Adipocyte (in vitro differentiated cells): ENCODE measurements around the gene TNXB.
"Not testable (repeated sequence)": the region's sequence is repeated elsewhere in the genome, so short reads cannot be mapped to it uniquely, and the experiment has no call there.

Experiments used
- DNase-seq: peaks from one replicate; pipeline ENCODE4 v3.0.0-alpha.2; 2015; ENCODE audit warnings: low read depth
- H3K27me3 ChIP-seq: replicated peaks from 2 replicates; pipeline ENCODE4 v1.7.0; 2013; ENCODE audit warnings: mild to moderate bottlenecking, low read length, moderate library complexity; ENCODE audit not compliant: control insufficient read depth, insufficient read depth
- H3K36me3 ChIP-seq: 2 replicates; pipeline ENCODE4 v1.7.0; 2013; ENCODE audit warnings: low read length, mild to moderate bottlenecking, moderate library complexity; ENCODE audit not compliant: control insufficient read depth, insufficient read depth, severe bottlenecking
- H3K4me1 ChIP-seq: 2 replicates; pipeline ENCODE4 v1.7.0; 2013; ENCODE audit warnings: mild to moderate bottlenecking, low read length, moderate library complexity; ENCODE audit not compliant: control insufficient read depth, insufficient read depth
- H3K4me3 ChIP-seq: 2 replicates; pipeline ENCODE4 v1.7.0; 2013; ENCODE audit warnings: mild to moderate bottlenecking, low read length, moderate library complexity
- H3K9ac ChIP-seq: 2 replicates; pipeline ENCODE4 v1.7.0; 2013; ENCODE audit warnings: mild to moderate bottlenecking, low read length, moderate library complexity
- H3K9me3 ChIP-seq: 2 replicates; pipeline ENCODE4 v1.7.0; 2013; ENCODE audit warnings: mild to moderate bottlenecking, low read length, moderate library complexity; ENCODE audit not compliant: control insufficient read depth

TNXB gene

DNA sequence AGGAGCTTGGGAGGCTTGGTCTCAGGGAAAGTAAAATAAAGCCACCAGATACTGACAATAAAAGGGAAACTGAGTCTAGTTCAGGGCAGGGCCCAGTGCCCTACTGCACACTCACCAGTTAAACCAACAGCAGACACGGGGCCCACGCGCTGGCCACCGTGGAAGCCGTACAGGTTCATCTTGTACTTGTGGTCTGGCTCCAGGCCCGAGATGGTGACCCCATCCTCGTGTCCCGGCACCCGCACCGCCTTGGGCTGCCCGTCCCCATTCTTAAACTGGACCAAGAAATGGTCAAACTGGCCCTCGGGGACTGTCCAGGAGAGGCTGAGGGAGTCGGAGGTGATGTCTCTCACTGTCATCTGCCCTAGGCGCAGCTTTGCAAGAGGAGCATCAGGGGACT lies 44.4 kb downstream of the TNXB start:
- Histone ChIP-seq H3K9me3 (no peaks in the 10 kb centered on the region), H3K4me1 (no peaks in the 10 kb centered on the region), H3K27me3 (no peaks in the 10 kb centered on the region), H3K9ac (no peak overlapping the region), H3K36me3 (no peaks in the 10 kb centered on the region), H3K4me3 (no peak overlapping the region)
- no peak for DNase-seq

DNA sequence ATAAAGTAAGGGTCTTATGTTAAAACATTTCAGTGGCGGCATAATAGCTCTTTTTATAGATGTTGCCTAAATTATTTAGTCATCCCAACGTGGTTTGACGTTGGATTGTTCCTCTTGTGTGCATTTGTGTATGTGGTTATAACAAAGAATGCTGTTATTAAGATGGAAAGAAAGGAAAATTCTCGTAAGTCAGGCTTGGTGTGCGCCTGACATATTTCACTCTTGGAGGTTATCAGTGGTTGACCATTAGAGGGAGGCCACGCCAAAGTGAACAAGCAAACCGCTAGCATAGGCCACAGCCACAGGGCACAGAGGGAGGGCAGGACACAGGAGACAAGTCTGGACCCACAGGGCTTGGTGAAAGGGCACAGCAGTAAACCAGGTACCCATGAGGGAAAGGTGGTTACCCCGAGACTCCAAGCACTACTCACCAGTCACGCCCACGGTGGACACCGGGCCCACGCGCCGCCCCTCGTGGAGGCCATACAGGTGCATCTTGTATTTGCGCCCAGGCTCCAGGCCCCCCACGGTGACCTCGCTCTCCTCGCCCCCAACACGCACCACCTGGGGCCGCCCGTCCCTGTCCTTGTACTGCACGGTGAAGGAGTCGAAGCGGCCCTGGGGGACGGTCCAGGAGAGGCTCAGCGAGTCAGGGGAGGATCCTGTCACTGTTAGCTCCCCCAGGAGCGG lies 48.0 kb downstream of the TNXB start:
- DNase-seq, result no peak
- Histone ChIP-seq H3K4me1 (peaks cover 13% of the 10 kb centered on the region), H3K36me3 (no peaks in the 10 kb centered on the region), H3K9me3 (no peaks in the 10 kb centered on the region), H3K9ac (no peak overlapping the region), H3K27me3 (no peaks in the 10 kb centered on the region), H3K4me3 (no peak overlapping the region)

DNA sequence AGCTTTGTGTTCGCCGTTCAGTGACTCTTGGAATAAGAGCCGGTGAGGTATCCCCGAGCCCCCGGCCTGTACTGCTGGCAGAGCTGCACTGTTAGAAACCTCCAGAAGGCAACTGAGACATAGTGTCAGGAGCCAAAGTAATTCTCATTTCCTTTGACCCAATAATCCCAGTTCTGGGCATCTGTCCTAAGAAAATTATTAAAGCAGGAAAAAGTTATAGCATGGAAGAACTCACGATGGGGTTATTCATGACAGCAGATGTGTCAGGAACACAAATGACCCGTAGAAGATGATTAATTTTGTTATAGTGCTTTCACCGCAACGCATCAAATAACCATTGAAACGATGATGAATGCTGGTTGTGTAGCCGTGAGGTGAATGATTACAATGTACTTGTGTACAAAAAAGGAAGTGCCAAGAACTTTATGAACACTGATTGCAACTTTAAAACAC lies 50.6 kb downstream of the TNXB start:
- Histone ChIP-seq H3K4me1 (peaks cover 13% of the 10 kb centered on the region), H3K9me3 (no peaks in the 10 kb centered on the region), H3K9ac (no peak overlapping the region), H3K36me3 (no peaks in the 10 kb centered on the region), H3K27me3 (no peaks in the 10 kb centered on the region), H3K4me3 (peak overlapping the region; percentile 54)
- DNase-seq, result no peak

- H3K4me1 ChIP-seq, result peaks cover 13% of the 10 kb centered on the region
- no peaks in the 10 kb centered on the region for H3K27me3 ChIP-seq
- H3K9me3 ChIP-seq, result no peaks in the 10 kb centered on the region
- H3K4me3 ChIP-seq, result peak overlapping the region; percentile 23
- no peaks in the 10 kb centered on the region for H3K36me3 ChIP-seq
- no peak for DNase-seq
- H3K9ac ChIP-seq, result no peak overlapping the region
Measured at GRCh38 chr6:32057966-32058365, 51.2 kb downstream of the TNXB start.

- H3K4me1 ChIP-seq, result peaks cover 13% of the 10 kb centered on the region
- no peak for DNase-seq
- no peak overlapping the region for H3K4me3 ChIP-seq
- no peak overlapping the region for H3K9ac ChIP-seq
- no peaks in the 10 kb centered on the region for H3K27me3 ChIP-seq
- H3K9me3 ChIP-seq, result no peaks in the 10 kb centered on the region
- H3K36me3 ChIP-seq, result no peaks in the 10 kb centered on the region
Measured at GRCh38 chr6:32056254-32056653, 52.9 kb downstream of the TNXB start.

DNA sequence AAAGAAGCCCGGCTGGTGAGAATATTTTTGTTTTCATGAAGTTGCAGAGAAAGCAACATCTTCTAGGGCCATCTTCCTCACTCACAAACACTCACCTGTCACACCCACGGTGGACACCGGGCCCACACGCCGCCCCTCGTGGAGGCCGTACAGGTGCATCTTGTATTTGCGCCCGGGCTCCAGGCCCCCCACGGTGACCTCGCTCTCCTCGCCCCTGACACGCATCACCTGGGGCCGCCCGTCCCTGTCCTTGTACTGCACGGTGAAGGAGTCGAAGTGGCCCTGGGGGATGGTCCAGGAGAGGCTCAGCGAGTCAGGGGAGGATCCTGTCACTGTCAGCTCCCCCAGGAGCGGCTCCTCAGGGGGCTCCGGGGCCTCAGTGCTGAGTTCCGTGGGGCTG lies 53.4 kb downstream of the TNXB start:
- not testable (repeated sequence) for H3K9me3 ChIP-seq, DNase-seq, H3K4me3 ChIP-seq, H3K9ac ChIP-seq, H3K27me3 ChIP-seq, H3K36me3 ChIP-seq
- peaks cover 13% of the 10 kb centered on the region for H3K4me1 ChIP-seq

- DNase-seq, H3K4me3 ChIP-seq, H3K9ac ChIP-seq, H3K9me3 ChIP-seq, H3K4me1 ChIP-seq, H3K27me3 ChIP-seq, H3K36me3 ChIP-seq: not testable (repeated sequence)
Measured at GRCh38 chr6:32053314-32053713, 55.8 kb downstream of the TNXB start.

DNA sequence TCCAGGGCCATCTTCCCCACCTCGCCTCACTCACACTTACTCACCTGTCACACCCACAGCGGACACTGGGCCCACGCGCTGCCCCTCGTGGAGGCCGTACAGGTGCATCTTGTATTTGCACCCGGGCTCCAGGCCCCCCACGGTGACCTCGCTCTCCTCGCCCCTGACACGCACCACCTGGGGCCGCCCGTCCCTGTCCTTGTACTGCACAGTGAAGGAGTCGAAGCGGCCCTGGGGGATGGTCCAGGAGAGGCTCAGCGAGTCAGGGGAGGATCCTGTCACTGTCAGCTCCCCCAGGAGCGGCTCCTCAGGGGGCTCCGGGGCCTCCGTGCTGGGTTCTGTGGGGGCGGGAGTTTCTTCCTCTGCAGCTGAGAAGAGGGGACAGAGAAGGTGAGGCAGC lies 56.5 kb downstream of the TNXB start:
- DNase-seq, H3K9ac ChIP-seq, H3K4me1 ChIP-seq, H3K4me3 ChIP-seq, H3K36me3 ChIP-seq, H3K9me3 ChIP-seq, H3K27me3 ChIP-seq: not testable (repeated sequence)

- no peaks in the 10 kb centered on the region for H3K27me3 ChIP-seq
- H3K9me3 ChIP-seq, result no peaks in the 10 kb centered on the region
- H3K4me3 ChIP-seq, result no peak overlapping the region
- H3K4me1 ChIP-seq, result peaks cover 22% of the 10 kb centered on the region
- DNase-seq, result no peak
- H3K9ac ChIP-seq, result no peak overlapping the region
- no peaks in the 10 kb centered on the region for H3K36me3 ChIP-seq
Measured at GRCh38 chr6:32050562-32050961, 58.6 kb downstream of the TNXB start.

DNA sequence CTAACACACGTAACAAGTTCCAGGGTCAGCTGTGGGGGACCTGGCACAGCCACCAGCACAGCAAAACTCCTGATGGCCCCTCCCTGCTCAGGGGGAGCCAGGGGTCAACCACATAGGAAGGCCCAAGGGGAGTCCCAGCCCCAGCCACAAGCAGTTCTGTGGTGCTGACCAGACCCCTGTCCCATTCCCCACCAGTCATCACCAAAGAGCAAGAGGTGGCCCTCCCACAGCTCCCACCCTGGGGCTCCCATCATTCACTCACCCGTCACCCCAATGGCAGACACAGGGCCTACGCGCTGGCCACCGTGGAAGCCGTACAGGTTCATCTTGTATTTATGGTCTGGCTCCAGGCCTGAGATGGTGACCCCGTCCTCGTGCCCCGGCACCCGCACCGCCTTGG lies 59.4 kb downstream of the TNXB start:
- DNase-seq, H3K36me3 ChIP-seq, H3K9me3 ChIP-seq, H3K27me3 ChIP-seq, H3K4me3 ChIP-seq, H3K9ac ChIP-seq: not testable (repeated sequence)
- peaks cover 22% of the 10 kb centered on the region for H3K4me1 ChIP-seq

- not testable (repeated sequence) for H3K27me3 ChIP-seq, H3K9ac ChIP-seq, H3K9me3 ChIP-seq, H3K4me3 ChIP-seq, H3K36me3 ChIP-seq, DNase-seq
- peaks cover 22% of the 10 kb centered on the region for H3K4me1 ChIP-seq
Measured at GRCh38 chr6:32049149-32049548, 60.0 kb downstream of the TNXB start.
